HG03139 (cell line): Measurements from ENCODE around the gene MTMR12.
"Not testable (repeated sequence)": the region's sequence is repeated elsewhere in the genome, so short reads cannot be mapped to it uniquely, and the experiment has no call there.

Experiments used
- ATAC-seq: cut with Tn5 transposase; IDR thresholded peaks from one replicate; pipeline ENCODE4 v1.9.1; 2021; ENCODE audit not compliant: unreplicated experiment

The MTMR12 gene

DNA sequence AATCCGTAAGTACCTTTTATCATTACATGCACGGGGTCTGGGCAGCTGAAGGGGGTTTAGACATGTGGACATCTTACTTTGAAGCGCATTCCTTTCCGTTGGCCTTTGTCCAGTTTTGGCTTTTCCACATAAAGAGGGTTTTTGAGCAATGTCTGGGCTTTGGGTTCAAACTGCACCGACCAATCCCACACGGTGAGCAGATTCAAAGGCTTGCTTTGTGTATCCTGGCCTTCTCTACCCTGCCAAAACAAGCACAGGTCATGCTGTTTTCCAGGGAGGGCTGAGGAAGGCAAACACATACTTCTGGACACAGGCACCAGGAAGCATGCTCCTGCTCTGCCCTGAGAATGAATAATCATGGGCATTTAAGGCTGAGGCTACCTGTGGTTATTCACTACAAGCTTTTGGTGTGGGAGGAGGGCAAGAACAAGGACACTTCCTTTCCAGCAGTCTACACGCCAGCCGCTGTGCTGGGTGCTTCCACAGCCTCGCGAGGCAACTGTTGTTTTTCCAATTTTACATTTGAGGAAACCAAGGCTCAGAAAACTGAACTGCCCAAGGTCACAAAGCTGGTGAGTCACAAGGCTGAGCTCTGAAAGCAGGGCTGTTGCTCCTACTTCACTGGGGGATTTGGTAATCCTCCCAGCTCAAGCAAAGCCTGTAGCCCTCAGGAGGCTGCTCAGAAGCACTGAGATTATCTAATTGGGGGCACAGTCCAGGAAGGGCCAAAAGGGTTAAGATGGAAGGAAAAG, 78.9 kb downstream of the MTMR12 start:
- ATAC-seq, result no peak

DNA sequence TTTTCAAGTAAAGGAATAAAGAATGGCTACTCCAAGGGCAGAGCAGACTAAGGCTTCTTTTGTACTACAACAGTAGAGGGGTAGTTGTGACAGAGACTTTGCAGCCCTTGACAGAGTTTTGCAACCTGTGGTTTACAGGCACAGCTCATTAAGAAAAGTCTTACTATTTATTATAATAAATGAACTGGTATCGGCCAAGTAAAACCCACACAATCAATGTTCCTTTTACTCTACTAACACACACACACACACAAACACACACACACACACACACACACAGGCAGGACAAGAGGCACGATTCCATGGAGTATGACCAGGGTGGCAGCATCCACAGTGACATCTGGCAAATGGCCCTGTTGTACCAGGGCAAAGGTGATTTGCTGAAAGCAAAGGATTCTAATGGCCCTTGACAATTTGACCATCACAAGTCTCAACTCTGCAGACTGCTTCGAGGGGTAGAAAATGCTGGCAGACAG, 79.5 kb downstream of the MTMR12 start:
- ATAC-seq, result no peak

GRCh38 chr5:32232441-32233219, 80.1 kb downstream of the MTMR12 start:
- ATAC-seq, result peak; percentile 87

DNA sequence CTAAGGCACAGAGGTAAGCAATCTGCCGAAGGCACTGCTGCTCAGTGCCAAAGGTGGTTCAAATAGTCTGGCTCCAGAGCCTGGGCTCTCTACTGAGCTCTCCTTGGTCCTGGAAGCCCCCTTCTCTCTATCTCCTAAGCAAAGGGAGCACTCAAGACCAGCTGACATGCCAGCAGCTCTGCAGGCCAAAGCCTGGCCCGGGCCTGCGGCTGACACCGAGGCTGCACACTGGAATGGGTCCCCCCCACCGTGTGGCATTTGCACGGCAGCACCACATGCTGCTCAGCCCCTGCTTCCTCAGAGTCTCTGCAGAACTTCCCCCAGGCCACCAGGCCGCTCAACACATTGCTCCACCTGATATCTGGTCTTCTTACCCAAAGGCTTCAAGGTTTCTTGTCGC, 80.8 kb downstream of the MTMR12 start:
- ATAC-seq, result peak; percentile 13

GRCh38 chr5:32231241-32231640, 81.5 kb downstream of the MTMR12 start:
- no peak for ATAC-seq

GRCh38 chr5:32230356-32231099, 82.2 kb downstream of the MTMR12 start:
- no peak for ATAC-seq

DNA sequence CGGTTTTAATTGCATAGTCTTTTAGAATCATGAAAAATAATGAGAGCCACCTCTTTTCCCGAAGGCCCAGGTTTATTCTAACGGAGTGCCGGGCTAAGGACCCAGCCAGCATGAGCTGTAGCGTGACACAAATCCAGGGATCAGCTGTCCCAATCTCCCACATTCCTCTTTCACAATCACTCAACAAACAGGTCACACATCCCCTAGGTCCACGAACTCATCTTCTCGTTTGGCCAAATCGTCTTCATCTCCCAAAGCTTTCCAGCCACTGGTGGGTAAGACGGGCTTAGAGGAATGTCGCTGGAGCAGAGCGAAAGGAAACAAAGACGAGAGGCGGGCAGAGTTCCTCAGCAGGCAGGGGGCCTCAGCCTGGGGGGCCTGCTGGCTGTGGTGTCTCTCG, 83.2 kb downstream of the MTMR12 start:
- no peak for ATAC-seq

GRCh38 chr5:32228816-32229215, 83.9 kb downstream of the MTMR12 start:
- ATAC-seq, result no peak

GRCh38 chr5:32225445-32225844, 87.3 kb downstream of the MTMR12 start:
- no peak for ATAC-seq

- ATAC-seq, result no peak
Measured at GRCh38 chr5:32223972-32224609, 88.6 kb downstream of the MTMR12 start.

- no peak for ATAC-seq
Measured at GRCh38 chr5:32222723-32223470, 89.8 kb downstream of the MTMR12 start.

- peak; percentile 63 for ATAC-seq
Measured at GRCh38 chr5:32217886-32218396, 94.8 kb downstream of the MTMR12 start.

GRCh38 chr5:32214344-32214743, 98.4 kb downstream of the MTMR12 start:
- not testable (repeated sequence) for ATAC-seq

GRCh38 chr5:32210151-32210550, 102.6 kb downstream of the MTMR12 start:
- ATAC-seq, result no peak

GRCh38 chr5:32208837-32209236, 103.9 kb downstream of the MTMR12 start:
- not testable (repeated sequence) for ATAC-seq

GRCh38 chr5:32207355-32207634, 105.4 kb downstream of the MTMR12 start:
- ATAC-seq, result no peak

- ATAC-seq, result no peak
Measured at GRCh38 chr5:32206509-32207354, 106.0 kb downstream of the MTMR12 start.

- ATAC-seq, result no peak
Measured at GRCh38 chr5:32206053-32206452, 106.7 kb downstream of the MTMR12 start.

DNA sequence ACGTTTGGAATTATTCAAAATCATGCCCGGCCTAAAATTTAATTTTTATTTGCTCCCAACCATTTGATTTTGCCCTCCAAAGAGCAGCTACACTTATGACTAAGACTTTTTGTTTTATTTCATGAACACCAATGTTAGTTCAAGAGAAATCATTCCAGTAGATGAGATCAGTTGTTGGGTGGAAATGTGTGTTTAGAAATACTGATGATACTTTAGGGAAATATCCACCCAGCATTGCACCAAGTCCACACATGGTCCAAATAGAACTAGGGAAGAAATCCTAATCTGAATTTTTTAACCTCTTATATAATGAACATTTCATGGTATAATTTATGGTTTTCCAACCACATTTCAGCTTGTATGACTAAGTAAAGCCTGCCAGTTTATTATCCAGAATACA, 110.3 kb downstream of the MTMR12 start:
- ATAC-seq, result no peak
